ENCODE measurements around the gene BCL7A. TPM values are rescaled to one million over a fixed set of nuclear protein-coding genes. Genes with fewer than 3 reads are reported as not detected.

Gene BCL7A
- total and polyA plus RNA-seq, 2 donors (not counting 1 experiment from before 2014, with no cell fraction given), result 71.0 to 75.9 TPM

DNA sequence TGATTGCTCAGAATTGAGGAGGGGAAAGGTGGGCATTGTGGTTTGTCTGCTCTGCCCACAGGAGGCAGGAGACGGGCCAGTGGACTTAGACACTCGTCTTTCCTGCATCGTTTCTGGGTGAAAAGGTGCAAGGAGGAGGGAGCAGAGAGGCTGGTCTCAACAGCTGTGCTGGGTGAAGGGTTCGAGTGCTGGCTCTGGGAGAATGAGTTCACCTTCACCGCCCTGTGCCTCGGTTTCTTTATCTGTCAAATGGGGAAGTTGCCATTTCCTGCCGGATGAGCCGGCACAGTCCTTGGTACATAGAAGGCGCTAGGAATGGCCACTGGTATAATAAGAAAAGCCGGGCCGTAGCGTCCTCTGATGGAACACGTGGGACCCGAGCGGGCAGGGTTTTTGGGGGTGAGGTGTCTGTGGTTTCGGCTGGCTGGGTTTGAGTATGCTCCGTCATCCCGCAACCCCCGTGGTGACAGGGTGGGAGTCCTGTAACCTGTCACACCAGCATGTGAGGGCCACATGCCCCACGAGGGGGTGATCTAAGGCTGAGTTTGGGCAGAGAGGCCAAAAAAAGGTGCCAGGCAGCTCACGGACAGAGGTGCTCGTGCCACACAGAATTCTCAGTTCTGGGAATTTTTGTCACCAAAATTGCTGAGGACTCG, 7.3 kb downstream of the BCL7A start:
- Histone ChIP-seq H3K9ac (ENCODE audit: low read length) (peak overlapping the region; percentile 28), H3K4me1 (ENCODE audit: control insufficient read depth in 2 of 2, insufficient read depth in 2 of 2, low read length in 2 of 2) (peaks cover 69 to 92% of the 10 kb centered on the region in 2 donors), H3K27me3 (replicated peaks in 1 of 4; ENCODE audit: control extremely low read depth in 1 of 4, control insufficient read depth in 3 of 4, insufficient read depth in 4 of 4, low read length in 3 of 4) (no peaks in the 10 kb centered on the region), H3K79me2 (ENCODE audit: control insufficient read depth, insufficient read depth, low read length) (peaks cover 97% of the 10 kb centered on the region), H3K4me3 (ENCODE audit: control extremely low read depth in 1 of 5, extremely low read depth in 1 of 5, insufficient read depth in 1 of 5, low read depth in 2 of 5, low read length in 4 of 5) (peak overlapping the region in 1 of 5 experiments; percentile 31), H3K9me3 (ENCODE audit: control extremely low read depth in 1 of 3, control insufficient read depth in 2 of 3, insufficient read depth in 1 of 3, low read length in 2 of 3) (peaks cover 0 to 9% (median 0%) of the 10 kb centered on the region in 3 donors), H3K4me2 (replicated peaks; ENCODE audit: low read depth, low read length, poor library complexity, severe bottlenecking) (peak overlapping the region; percentile 56), H3K27ac (ENCODE audit: low read length in 2 of 2) (peak overlapping the region; percentile 22 to 70), H2AFZ (ENCODE audit: insufficient read depth, low read depth, low read length, poor library complexity, severe bottlenecking) (no peak overlapping the region), H3K36me3 (replicated peaks in 1 of 2; ENCODE audit: control extremely low read depth in 1 of 2, control insufficient read depth in 1 of 2, extremely low read depth in 1 of 2, insufficient read depth in 2 of 2, low read length in 1 of 2) (peaks cover 1 to 12% of the 10 kb centered on the region in 2 experiments), H4K20me1 (ENCODE audit: control insufficient read depth, insufficient read depth, low read length, poor library complexity, severe bottlenecking) (peaks cover 86% of the 10 kb centered on the region)
- POLR2A ChIA-PET, result interaction anchor here (0.6 to 0.7 kb wide), 2 partner anchors 34 to 239 kb away, joined by 3 read pairs; no protein-coding TSS in a partner anchor
- H3K27ac Mint-ChIP-seq, result peak overlapping the region; percentile 85
- intact Hi-C loops (cut with micrococcal nuclease), result loop anchor here (10.0 kb wide), 1 partner anchor 234 kb away; the partner anchor contains the start of gene RHOF
- ATAC-seq (ENCODE audit: low read depth) (peak; percentile 31), DNase-seq (peak; percentile 76)
- no peak for TF ChIP-seq EZH2 (IDR thresholded peaks at IDR 0.05; ENCODE audit: borderline replicate concordance, insufficient read depth, low read depth, low read length, poor library complexity, severe bottlenecking)
- TF ChIP-seq, protein P1, sequence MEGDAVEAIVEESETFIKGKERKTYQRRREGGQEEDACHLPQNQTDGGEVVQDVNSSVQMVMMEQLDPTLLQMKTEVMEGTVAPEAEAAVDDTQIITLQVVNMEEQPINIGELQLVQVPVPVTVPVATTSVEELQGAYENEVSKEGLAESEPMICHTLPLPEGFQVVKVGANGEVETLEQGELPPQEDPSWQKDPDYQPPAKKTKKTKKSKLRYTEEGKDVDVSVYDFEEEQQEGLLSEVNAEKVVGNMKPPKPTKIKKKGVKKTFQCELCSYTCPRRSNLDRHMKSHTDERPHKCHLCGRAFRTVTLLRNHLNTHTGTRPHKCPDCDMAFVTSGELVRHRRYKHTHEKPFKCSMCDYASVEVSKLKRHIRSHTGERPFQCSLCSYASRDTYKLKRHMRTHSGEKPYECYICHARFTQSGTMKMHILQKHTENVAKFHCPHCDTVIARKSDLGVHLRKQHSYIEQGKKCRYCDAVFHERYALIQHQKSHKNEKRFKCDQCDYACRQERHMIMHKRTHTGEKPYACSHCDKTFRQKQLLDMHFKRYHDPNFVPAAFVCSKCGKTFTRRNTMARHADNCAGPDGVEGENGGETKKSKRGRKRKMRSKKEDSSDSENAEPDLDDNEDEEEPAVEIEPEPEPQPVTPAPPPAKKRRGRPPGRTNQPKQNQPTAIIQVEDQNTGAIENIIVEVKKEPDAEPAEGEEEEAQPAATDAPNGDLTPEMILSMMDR (IDR thresholded peaks at IDR 0.05), result peak; percentile 43
- no peaks in the 10 kb centered on the region for H3K9me3 Mint-ChIP-seq (ENCODE audit: insufficient read depth)
- peaks cover 73% of the 10 kb centered on the region for H3K4me1 Mint-ChIP-seq
- WGBS (ENCODE audit: insufficient coverage), result 51% methylated on average over 23 of the region's 23 CpGs
- CTCF ChIA-PET, result interaction anchor here (0.7 to 4.4 kb wide), 15 partner anchors 8 to 111 kb away, joined by 3 to 55 read pairs (median 4); partner anchors contain the start of gene CFAP251
- H3K27me3 Mint-ChIP-seq, result no peaks in the 10 kb centered on the region
- H3K4me3 Mint-ChIP-seq, result peak overlapping the region; percentile 85

Measured in B cell (primary cell).